ENCODE data around the gene NFIB.

- TF ChIP-seq MEIS2 (CRISPR knock-in tag; IDR thresholded peaks at IDR 0.05) (no peak), ZBTB26 (CRISPR knock-in tag; IDR thresholded peaks at IDR 0.05; ENCODE audit: borderline replicate concordance) (no peak), NCOR1 (IDR thresholded peaks at IDR 0.05; ENCODE audit: borderline replicate concordance, low read length) (no peak), ZNF234 (CRISPR knock-in tag; conservative IDR thresholded peaks at IDR 0.05) (no peak), REST (IDR thresholded peaks at IDR 0.05; ENCODE audit: borderline replicate concordance in 1 of 2, low read depth in 1 of 2, low read length in 2 of 2) (no peak), HNRNPK (IDR thresholded peaks at IDR 0.05; ENCODE audit: low read depth, low read length, poor library complexity, severe bottlenecking) (no peak), PATZ1 (CRISPR knock-in tag; IDR thresholded peaks at IDR 0.05) (no peak), CTCF (CRISPR knock-in tag; IDR thresholded peaks at IDR 0.05) (no peak), GLI4 (CRISPR knock-in tag; IDR thresholded peaks at IDR 0.05; ENCODE audit: borderline replicate concordance) (no peak)
These were observed 77.3 kb downstream of the NFIB start for GRCh38 chr9:14236591-14236990.

All from HepG2 (cell line).